ENCODE data around the gene CHID1.

The CHID1 gene

GRCh38 chr11:862081-862661, 48.4 kb downstream of the CHID1 start:
- no peak overlapping the region for H3K4me3 ChIP-seq (ENCODE audit: low read depth, low read length)
- DNase-seq (ENCODE audit: low read depth): no peak
- TF ChIP-seq, protein P1, sequence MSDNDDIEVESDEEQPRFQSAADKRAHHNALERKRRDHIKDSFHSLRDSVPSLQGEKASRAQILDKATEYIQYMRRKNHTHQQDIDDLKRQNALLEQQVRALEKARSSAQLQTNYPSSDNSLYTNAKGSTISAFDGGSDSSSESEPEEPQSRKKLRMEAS (IDR thresholded peaks at IDR 0.05; ENCODE audit: low read depth, low read length): no peak
- TF ChIP-seq CTCF (IDR thresholded peaks at IDR 0.05; ENCODE audit: low read depth, low read length): no peak

DNA sequence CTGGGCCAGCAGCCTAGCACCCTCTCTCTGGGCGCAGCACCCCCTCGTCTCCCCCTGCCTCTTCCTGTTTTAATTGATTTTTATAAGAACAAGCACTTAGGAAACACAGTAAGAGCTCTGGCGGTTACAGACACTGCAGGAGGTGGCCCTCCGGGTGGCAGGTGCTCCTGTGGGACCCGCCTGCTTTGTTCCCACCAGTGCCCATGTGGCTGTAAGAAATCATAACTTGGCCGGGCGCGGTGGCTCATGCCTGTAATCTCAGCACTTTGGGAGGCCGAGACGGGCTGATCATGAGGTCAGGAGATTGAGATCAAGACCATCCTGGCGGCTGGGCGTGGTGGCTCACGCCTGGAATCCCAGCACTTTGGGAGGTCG, 49.5 kb downstream of the CHID1 start:
- peak; percentile 66 for DNase-seq (ENCODE audit: low read depth)
- TF ChIP-seq, protein P1 (IDR thresholded peaks at IDR 0.05; ENCODE audit: low read depth, low read length): peak; percentile 44
- TF ChIP-seq MYC (IDR thresholded peaks at IDR 0.05; ENCODE audit: low read depth, low read length) (peak; percentile 42; the same call in 1 of the 2 replicates), POLR2A (IDR thresholded peaks at IDR 0.05; ENCODE audit: extremely low read depth, insufficient read length) (no peak)
- H3K4me3 ChIP-seq (ENCODE audit: low read depth, low read length): no peak overlapping the region

- no peak overlapping the region for H3K4me3 ChIP-seq (ENCODE audit: low read depth, low read length)
- no peak for TF ChIP-seq CTCF (IDR thresholded peaks at IDR 0.05; ENCODE audit: low read depth, low read length)
- no peak for TF ChIP-seq MYC (IDR thresholded peaks at IDR 0.05; ENCODE audit: low read depth, low read length)
- TF ChIP-seq, protein P1 (IDR thresholded peaks at IDR 0.05; ENCODE audit: low read depth, low read length): no peak
- no peak for TF ChIP-seq POLR2A (IDR thresholded peaks at IDR 0.05; ENCODE audit: extremely low read depth, insufficient read length)
- no peak for DNase-seq (ENCODE audit: low read depth)
Observed at GRCh38 chr11:860234-861104, 50.1 kb downstream of the CHID1 start.

- TF ChIP-seq MYC (IDR thresholded peaks at IDR 0.05; ENCODE audit: low read depth, low read length) (no peak), CTCF (IDR thresholded peaks at IDR 0.05; ENCODE audit: low read depth, low read length) (no peak), POLR2A (IDR thresholded peaks at IDR 0.05; ENCODE audit: extremely low read depth, insufficient read length) (no peak)
- TF ChIP-seq, protein P1 (IDR thresholded peaks at IDR 0.05; ENCODE audit: low read depth, low read length): no peak
- no peak for DNase-seq (ENCODE audit: low read depth)
- H3K4me3 ChIP-seq (ENCODE audit: low read depth, low read length): no peak overlapping the region
Observed at GRCh38 chr11:859394-860131, 51.0 kb downstream of the CHID1 start.

GRCh38 chr11:858762-859339, 51.8 kb downstream of the CHID1 start:
- H3K4me3 ChIP-seq (ENCODE audit: low read depth, low read length): no peak overlapping the region
- DNase-seq (ENCODE audit: low read depth): no peak

More at GRCh38 chr11:858762-859339, 51.8 kb downstream of the CHID1 start:
- TF ChIP-seq POLR2A (IDR thresholded peaks at IDR 0.05; ENCODE audit: extremely low read depth, insufficient read length) (no peak), CTCF (IDR thresholded peaks at IDR 0.05; ENCODE audit: low read depth, low read length) (no peak), MYC (IDR thresholded peaks at IDR 0.05; ENCODE audit: low read depth, low read length) (no peak)
- TF ChIP-seq, protein P1 (IDR thresholded peaks at IDR 0.05; ENCODE audit: low read depth, low read length): no peak

All from NB4 (cell line).